Esophagus muscularis mucosa (tissue), 4 donors: ENCODE results near the gene DVL3. TPM values are rescaled to one million over a fixed set of nuclear protein-coding genes. Genes with fewer than 3 reads are reported as not detected.
A peak's percentile ranks its signal among the peaks of the same experiment; 100 is the strongest.
"Not testable (repeated sequence)": the region's sequence is repeated elsewhere in the genome, so short reads cannot be mapped to it uniquely, and the experiment has no call there.

Experiments used
- DNase-seq: peaks from one replicate; pipeline ENCODE4 v3.0.0-alpha.2; 2017; ENCODE audit errors: extremely low spot score
- H3K27ac ChIP-seq, 4 donors: fragments of 200-600 bp; sonication (generic); replicated peaks in 1 of 4; 1 replicate in 3 of 4; 2 replicates in 1 of 4; pipeline ENCODE4 v1.5.1; 2016 to 2019; ENCODE audit warnings: mild to moderate bottlenecking in 1 of 4
- H3K27me3 ChIP-seq, 4 donors: fragments of 200-600 bp; sonication (generic); one replicate each; pipeline versions ENCODE4 v1.5.1 to v1.6.0; 2016 to 2019
- H3K36me3 ChIP-seq, 4 donors: fragments of 200-600 bp; sonication (generic); one replicate each; pipeline ENCODE4 v1.5.1; 2016 to 2019
- H3K4me1 ChIP-seq, 4 donors: fragments of 200-600 bp; sonication (generic); one replicate each; pipeline ENCODE4 v1.5.1; 2016 to 2019
- H3K4me3 ChIP-seq, 4 donors: fragments of 200-600 bp; sonication (generic); 1 replicate in 2 of 4; 2 replicates in 2 of 4; pipeline ENCODE4 v1.5.1; 2016 to 2019; ENCODE audit warnings: mild to moderate bottlenecking in 4 of 4, moderate library complexity in 1 of 4
- H3K9me3 ChIP-seq, 4 donors: fragments of 200-600 bp; sonication (generic); 1 replicate in 3 of 4; 2 replicates in 1 of 4; pipeline ENCODE4 v1.5.1; 2016 to 2019
- EP300 ChIP-seq: sonication (generic); formaldehyde crosslinking; IDR thresholded peaks from one replicate; pipeline ENCODE4 v1.6.1; 2017; ENCODE audit warnings: antibody characterized with exemption
- POLR2A ChIP-seq: fragments of 450-650 bp; IDR thresholded peaks from one replicate; pipeline ENCODE4 v1.6.1; 2017; ENCODE audit warnings: antibody characterized with exemption, moderate library complexity, mild to moderate bottlenecking, low read depth
- POLR2AphosphoS5 ChIP-seq, 2 donors: sonication (generic); formaldehyde crosslinking; IDR thresholded peaks; one replicate each; pipeline ENCODE4 v1.6.1; 2017; ENCODE audit warnings: antibody characterized with exemption in 2 of 2
- WGBS: methylation state at CpG from one replicate; pipeline ENCODE4 v1.1.5; 2018; 5-methylcytosine and 5-hydroxymethylcytosine counted together
- intact Hi-C: fragments of 100-400 bp; cut with DNase I; formaldehyde crosslinking; loops from one replicate; pipeline ENCODE4 v1.15.1; 2023
- total RNA-seq, 4 donors: library from RNA; depleted of rRNA; stranded (reverse); fragments of >200 nt; gene quantifications; one replicate each; pipeline versions ENCODE4 v1.1.0 to v1.2.1, GENCODE V29; 2016
- TF ChIP-seq, protein P1 (sequence below), 3 experiments: fragments of 200-600 bp in 2 of 3; fragments of 450-650 bp in 1 of 3; sonication (generic) in 2 of 3; IDR thresholded peaks; one replicate each; pipeline ENCODE4 v1.5.1; 2017 to 2019; ENCODE audit warnings: antibody characterized with exemption in 3 of 3, mild to moderate bottlenecking in 2 of 3, moderate library complexity in 1 of 3

DVL3 gene
- 100 to 1,000 TPM in 2 of 4 donors, 10 to 100 TPM in 2; 64.0 to 119 (median 86.3) TPM for total RNA-seq

GRCh38 chr3:184154885-184155643, at the start of gene DVL3:
Gene DVL3 (plus strand): TSS chr3:184155377. CDS start chr3:184155636, 259 bp downstream.
- 14% methylated on average over 2 of the region's 84 CpGs for WGBS
- no peaks in the 10 kb centered on the region for H3K27me3 ChIP-seq
- peak; percentile 39 to 73 for TF ChIP-seq POLR2AphosphoS5 (IDR thresholded peaks at IDR 0.05)
- no peak for TF ChIP-seq EP300
- intact Hi-C loops: loop anchor here (1.0 kb wide), 1 partner anchor 32 kb away; no protein-coding TSS in a partner anchor
- H3K4me1 ChIP-seq: peaks cover 49 to 55% (median 54%) of the 10 kb centered on the region in 4 donors
- no peaks in the 10 kb centered on the region for H3K9me3 ChIP-seq
- no peak for DNase-seq
- H3K4me3 ChIP-seq: peak within 1 kb of the TSS; percentile 70 to 98 (median 96)
- H3K36me3 ChIP-seq: no peaks in the 10 kb centered on the region
- peak within 1 kb of the TSS; percentile 89 to 96 (median 95) for H3K27ac ChIP-seq

DNA sequence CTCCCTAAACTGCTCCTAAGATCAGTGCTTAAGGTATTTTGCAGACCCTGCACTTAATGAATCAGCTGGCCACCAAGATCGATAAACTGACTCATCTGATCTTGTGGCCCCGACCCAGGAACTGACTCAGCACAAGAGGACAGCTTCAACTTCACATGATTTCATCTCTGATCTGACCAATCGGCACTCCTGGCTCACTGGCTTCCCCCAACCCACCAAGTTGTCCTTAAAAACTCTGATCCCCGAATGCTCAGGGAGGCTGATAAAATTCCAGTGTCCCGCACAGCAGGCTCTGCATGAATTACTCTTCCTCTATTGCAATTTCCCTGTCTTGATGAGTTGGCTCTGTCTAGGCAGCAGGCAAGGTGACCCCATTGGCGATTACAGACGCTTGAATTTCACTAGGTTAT, 44.9 kb upstream of the DVL3 start:
- Histone ChIP-seq H3K9me3 (no peaks in the 10 kb centered on the region), H3K4me1 (no peaks in the 10 kb centered on the region), H3K27me3 (no peaks in the 10 kb centered on the region), H3K27ac (no peak overlapping the region), H3K4me3 (no peak overlapping the region), H3K36me3 (no peaks in the 10 kb centered on the region)
- TF ChIP-seq EP300 (no peak), POLR2AphosphoS5 (IDR thresholded peaks at IDR 0.05) (no peak), POLR2A (no peak)
- TF ChIP-seq, protein P1, sequence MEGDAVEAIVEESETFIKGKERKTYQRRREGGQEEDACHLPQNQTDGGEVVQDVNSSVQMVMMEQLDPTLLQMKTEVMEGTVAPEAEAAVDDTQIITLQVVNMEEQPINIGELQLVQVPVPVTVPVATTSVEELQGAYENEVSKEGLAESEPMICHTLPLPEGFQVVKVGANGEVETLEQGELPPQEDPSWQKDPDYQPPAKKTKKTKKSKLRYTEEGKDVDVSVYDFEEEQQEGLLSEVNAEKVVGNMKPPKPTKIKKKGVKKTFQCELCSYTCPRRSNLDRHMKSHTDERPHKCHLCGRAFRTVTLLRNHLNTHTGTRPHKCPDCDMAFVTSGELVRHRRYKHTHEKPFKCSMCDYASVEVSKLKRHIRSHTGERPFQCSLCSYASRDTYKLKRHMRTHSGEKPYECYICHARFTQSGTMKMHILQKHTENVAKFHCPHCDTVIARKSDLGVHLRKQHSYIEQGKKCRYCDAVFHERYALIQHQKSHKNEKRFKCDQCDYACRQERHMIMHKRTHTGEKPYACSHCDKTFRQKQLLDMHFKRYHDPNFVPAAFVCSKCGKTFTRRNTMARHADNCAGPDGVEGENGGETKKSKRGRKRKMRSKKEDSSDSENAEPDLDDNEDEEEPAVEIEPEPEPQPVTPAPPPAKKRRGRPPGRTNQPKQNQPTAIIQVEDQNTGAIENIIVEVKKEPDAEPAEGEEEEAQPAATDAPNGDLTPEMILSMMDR (IDR thresholded peaks at IDR 0.05): no peak
- DNase-seq: no peak
- 72% methylated on average over 7 of the region's 7 CpGs for WGBS
- intact Hi-C loops: no loop called here

GRCh38 chr3:184116017-184116416, 39.2 kb upstream of the DVL3 start:
- no peaks in the 10 kb centered on the region for H3K27me3 ChIP-seq
- H3K27ac ChIP-seq: no peak overlapping the region
- H3K36me3 ChIP-seq: peaks cover 0 to 6% (median 0%) of the 10 kb centered on the region in 4 donors
- no peak for TF ChIP-seq POLR2A
- no peak for TF ChIP-seq POLR2AphosphoS5 (IDR thresholded peaks at IDR 0.05)
- TF ChIP-seq EP300: no peak
- TF ChIP-seq, protein P1 (IDR thresholded peaks at IDR 0.05): no peak
- no peaks in the 10 kb centered on the region for H3K9me3 ChIP-seq
- no peaks in the 10 kb centered on the region for H3K4me1 ChIP-seq
- intact Hi-C loops: no loop called here
- no peak for DNase-seq
- WGBS: 84% methylated on average over 4 of the region's 4 CpGs
- H3K4me3 ChIP-seq: no peak overlapping the region

- intact Hi-C loops: no loop called here
- H3K4me1 ChIP-seq: no peaks in the 10 kb centered on the region
- H3K4me3 ChIP-seq: no peak overlapping the region
- no peak for DNase-seq
- H3K9me3 ChIP-seq: no peaks in the 10 kb centered on the region
- no peaks in the 10 kb centered on the region for H3K27me3 ChIP-seq
- 92% methylated on average over 6 of the region's 6 CpGs for whole genome bisulfite sequencing
- no peak overlapping the region for H3K27ac ChIP-seq
- H3K36me3 ChIP-seq: peaks cover 0 to 6% (median 0%) of the 10 kb centered on the region in 4 donors
- TF ChIP-seq, protein P1 (IDR thresholded peaks at IDR 0.05): no peak
- TF ChIP-seq EP300 (no peak), POLR2AphosphoS5 (IDR thresholded peaks at IDR 0.05) (no peak), POLR2A (no peak)
Observed at GRCh38 chr3:184117636-184118035, 37.5 kb upstream of the DVL3 start.

DNA sequence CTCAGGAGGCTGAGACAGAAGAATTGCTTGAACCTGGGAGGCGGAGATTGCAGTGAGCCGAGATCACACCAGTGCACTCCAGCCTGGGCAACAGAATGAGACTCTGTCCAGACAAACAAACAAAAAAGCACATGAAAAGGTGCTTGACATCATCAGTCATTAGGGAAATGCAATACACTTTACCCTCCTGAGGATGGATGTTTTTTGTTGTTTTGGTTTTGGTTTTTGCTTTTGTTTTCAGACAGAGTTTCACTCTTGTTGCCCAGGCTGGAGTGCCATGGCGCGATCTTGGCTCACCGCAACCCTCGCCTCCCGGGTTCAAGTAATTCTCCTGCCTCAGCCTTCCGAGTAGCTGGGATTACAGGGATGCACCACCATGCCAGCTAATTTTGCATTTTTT, 34.1 kb upstream of the DVL3 start:
- H3K27me3 ChIP-seq, H3K36me3 ChIP-seq, H3K4me3 ChIP-seq, H3K27ac ChIP-seq, DNase-seq, intact Hi-C loops, H3K4me1 ChIP-seq, H3K9me3 ChIP-seq: not testable (repeated sequence)
- 95% methylated on average over 8 of the region's 8 CpGs for WGBS
